GM18526 (cell line): Measurements from ENCODE around the gene IMMP2L.

Source experiments
- POLR2A ChIP-seq: IDR thresholded peaks from 3 replicates; pipeline ENCODE4 v1.6.1; 2011; ENCODE audit not compliant: insufficient read length; ENCODE audit errors: extremely low read depth

Gene IMMP2L

DNA sequence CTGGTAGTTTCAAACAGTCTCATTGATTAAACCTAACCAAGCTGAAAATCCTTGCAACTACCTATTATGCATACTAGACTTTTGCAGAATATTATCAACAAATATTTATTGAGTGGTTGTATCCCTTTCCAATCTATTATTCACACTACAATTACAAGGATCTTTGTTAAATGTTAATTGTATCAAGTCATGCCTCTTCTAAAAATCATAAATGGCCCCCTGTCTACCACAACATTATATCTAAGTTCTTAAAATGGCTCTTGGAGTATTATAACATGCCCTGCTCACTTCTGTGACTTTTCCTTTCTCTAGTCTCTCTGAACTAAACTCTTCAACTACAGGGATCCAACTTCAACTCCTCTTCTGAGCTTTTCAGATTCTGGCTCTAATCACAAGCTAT lies 219.3 kb downstream of the IMMP2L start:
- no peak for TF ChIP-seq POLR2A

DNA sequence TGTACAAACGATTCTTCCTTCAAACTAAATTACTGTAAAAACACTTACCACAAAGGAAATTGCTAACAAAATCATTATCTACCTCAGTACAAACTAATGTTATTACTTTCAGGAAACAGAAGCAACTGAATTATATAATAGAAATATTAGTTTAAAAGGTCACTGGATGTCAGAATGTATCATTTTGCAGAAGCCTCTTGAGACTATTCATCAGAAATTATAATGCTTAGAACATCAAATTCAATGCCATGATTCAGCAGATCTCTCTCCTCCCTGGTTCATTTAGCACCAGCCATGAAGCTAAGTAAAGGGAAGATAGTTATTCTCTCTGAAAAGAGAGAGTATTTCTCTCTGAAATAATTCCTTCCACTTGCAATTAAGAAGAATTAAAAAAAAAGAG lies 223.3 kb downstream of the IMMP2L start:
- no peak for TF ChIP-seq POLR2A

DNA sequence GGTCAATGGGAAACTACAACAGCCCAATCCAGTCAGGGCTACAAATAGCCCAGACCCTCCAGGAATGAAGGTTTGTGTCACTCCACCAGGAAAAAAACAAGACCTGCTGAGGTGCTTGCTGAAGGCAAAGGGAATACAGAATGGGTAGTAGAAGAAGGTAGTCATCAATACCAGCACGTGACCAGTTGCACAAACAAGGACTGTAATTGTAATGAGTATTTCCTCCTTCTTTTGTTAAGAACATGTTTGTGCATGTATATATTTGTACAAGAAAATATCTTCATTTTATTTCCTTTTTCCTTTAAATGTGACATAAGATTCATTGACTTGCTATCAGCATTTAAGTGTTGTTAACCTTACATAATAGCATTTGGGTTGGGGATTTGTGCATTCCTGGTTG lies 229.3 kb downstream of the IMMP2L start:
- no peak for TF ChIP-seq POLR2A

DNA sequence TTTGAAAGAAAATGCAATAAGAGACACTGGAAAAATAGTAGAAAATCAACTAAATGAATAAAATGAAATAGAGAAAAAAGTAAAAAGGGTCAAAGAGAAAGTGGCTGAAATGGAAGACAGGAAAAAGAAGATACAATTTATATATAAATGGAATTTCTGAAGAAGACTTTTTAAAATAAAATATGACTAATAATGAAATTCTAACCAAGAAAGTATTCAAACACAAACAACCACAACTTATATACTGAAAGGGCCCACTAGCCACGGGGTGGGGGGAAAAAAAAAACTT lies 232.1 kb downstream of the IMMP2L start:
- no peak for TF ChIP-seq POLR2A

DNA sequence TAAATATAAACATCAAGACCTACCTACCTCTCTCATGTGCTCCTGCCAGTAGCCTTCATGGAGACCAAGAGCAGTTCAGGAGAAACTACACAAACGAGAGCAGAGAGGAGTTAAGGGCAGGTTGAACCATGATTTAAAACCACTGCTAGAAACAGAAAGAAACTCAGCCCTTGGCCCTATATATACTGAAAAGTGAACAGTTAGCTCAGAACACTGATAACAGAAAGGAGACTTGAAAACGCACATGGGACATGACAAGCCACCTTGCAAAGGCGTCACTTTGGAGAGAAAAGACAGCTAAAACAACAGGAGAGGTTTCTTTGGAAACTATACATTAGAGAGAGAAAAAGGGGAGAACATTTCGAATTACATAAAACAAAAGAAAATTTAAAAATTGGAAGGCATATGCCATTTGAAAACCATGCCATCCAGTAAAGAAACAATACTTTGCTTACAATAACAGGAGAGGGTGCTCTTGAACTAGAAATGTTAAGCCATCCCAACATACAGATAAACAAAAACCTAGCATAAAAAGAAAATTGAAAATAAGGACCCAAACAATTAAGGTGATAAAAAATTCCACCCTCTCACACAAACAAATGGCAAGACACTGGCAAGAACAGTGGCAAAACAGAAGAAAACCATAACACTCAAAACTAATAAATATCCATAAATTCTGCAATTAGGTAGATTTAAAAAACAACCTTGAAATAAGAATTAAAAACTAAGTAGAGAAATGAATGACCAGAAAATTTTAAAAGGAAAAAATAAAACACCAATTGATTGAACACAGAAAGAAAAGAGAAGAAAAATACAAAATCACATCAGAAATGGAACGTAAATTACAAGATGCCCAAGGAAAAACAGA lies 232.7 kb downstream of the IMMP2L start:
- TF ChIP-seq POLR2A, result no peak

DNA sequence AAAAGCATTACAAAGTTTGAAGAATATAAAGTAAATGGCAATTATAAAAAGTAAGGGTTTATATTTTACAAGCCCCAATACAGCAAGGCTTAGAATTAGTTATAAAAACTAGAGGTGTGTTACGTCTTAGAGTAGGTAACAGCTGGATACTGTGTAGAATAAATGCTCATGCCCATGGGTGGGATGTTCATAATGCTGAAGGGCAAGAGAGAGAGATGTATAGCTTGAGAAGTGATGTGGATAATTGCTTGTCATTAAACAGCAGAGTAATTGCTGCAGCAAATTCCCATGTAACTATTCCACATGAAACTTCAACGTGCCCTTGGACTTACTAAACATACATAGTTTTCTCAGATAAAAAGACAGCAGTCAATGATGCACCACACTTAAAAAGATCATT lies 233.8 kb downstream of the IMMP2L start:
- no peak for TF ChIP-seq POLR2A

DNA sequence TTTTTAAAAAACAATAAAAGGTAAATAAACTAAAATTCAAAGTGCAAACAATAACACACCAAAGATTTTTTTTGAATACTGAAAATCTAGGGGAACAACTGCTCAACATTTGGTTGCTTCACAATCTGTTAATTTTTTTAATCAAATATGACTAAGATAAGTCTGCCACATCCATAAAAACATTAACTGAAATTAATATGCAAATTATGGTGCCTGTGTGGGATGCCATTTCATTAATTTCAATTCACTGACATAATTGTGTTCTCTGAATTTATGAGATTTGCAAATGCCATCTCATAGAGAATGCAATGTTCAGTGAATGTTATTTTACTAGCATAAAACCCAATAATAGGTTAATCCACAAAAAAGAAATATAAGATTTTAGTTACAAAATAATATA lies 237.5 kb downstream of the IMMP2L start:
- no peak for TF ChIP-seq POLR2A

DNA sequence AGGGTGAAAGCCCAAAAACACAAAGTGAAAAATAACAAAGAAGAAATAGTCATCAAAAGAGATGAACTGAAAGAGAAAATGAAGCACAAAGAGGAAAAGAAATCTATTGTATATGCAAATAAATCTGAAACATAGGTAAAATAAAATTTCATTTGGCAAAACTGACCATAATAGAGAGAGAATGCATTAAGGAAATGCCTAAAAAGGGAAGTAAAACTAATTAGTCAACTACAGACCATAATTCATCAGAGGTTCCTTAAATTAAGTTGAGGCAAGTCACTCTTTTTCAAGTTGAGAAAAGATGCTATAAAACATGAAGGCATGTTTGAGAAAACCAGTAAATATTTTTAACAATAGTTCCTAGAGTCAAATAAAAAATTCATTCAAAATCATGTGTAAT lies 238.1 kb downstream of the IMMP2L start:
- TF ChIP-seq POLR2A, result no peak

DNA sequence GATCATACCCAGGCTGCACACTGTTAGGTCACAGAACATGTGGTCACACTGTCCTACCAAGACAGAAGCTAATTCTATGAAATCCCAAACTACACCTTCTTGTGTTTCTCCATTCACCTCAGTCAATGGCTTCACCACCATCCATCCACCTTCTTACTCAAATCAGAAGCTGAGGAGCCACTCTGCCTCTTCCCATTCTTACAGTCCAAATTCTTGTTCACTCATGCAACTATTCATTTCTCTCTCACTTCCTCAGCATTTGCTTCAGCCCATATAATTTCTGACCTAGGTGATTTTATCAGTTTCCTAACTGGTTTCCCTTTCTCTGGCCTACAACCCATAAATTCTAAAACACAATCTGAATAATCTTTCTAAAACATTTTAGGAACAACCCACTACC lies 242.2 kb downstream of the IMMP2L start:
- no peak for TF ChIP-seq POLR2A

DNA sequence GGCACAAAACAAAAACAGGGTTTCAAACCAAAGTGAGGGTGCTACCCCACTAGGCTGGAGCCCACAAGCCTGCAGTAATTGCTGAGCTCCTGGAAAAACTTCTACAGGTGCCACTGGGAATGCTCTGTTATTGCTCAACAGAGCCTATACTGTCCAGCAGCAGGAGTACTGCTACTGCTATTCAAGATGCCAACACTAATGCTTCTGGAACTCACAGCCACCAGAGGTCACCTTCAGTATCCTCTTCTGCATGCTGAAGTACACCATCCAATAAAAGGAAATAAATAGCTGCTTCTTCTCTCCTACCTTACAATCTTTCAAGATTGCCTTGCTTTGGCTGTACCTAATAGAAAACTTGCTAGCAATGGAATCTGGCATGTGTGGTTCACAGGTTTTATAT lies 249.3 kb downstream of the IMMP2L start:
- TF ChIP-seq POLR2A, result no peak

DNA sequence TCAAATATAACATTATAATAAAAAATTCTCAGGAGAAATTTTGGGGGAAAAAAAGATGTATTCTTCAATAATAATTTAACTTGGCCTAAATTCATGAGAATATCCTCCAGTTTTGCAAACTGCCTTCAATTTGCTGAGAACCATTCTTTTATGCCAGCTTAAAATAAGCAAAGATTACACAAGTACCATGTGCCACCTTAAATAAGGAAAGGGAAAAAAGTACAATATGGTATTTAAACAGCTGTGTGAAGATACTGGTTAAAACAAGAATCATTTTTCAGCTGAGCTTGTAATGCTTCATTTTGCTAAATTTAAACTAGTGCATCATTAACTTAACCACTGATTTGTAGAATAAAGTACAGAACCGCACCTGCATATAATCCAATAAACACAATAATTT lies 253.6 kb downstream of the IMMP2L start:
- no peak for TF ChIP-seq POLR2A

DNA sequence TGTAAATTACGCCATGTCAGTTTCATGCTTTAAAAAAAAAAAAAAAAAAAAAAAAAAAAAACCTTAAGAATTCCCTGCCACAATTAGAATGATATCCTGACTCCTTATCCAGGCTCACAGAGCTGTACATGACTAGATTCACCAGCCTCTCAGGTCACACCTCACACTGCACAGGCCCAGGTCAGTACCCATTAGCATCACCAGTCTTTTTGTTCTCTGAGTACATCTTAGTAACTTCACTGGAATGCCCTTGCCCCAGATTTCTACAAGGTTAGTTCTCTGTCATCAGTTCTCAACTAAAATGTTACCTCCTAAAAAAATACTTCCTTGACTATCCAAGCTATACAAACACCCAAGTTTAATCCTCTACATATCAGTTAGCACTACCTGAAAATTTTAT lies 260.4 kb downstream of the IMMP2L start:
- no peak for TF ChIP-seq POLR2A

DNA sequence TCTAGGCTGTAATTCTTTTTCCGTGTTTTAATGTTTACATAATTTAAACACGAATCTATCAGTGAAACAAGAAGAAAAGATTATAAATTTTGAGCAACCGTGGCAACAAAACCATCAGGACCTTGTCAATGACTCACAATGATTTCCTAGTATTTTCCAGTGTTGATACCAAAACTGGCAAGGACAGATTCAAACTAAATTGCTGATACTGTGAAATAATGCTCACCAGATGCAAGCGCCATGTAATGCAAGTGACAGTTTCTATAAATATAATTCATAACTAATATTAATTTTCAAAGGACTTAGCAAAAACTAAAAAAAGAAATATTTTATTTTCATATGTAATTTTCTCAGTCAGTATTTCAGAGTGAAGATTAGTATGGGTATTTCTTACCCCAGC lies 267.8 kb downstream of the IMMP2L start:
- TF ChIP-seq POLR2A, result no peak

DNA sequence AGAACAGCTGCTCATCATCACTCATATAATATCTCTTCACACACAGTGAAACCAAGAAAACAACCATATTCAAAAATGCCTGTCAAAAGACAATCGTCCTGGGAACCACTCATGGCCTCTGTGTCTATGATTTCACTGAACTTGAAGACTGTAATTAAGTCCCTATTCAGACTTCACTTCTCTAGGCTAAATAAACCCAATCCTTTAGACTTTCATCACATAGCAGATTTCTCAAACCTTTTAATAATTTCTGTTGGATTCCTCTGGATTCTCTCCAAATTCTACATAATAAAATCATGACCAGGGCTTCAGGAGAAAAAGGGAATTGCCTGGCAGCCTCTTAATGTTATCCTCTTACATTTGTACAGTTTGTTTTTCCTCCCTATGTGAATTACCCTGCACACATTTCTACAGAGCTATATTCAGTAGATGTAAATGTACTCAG lies 270.2 kb downstream of the IMMP2L start:
- TF ChIP-seq POLR2A, result no peak

DNA sequence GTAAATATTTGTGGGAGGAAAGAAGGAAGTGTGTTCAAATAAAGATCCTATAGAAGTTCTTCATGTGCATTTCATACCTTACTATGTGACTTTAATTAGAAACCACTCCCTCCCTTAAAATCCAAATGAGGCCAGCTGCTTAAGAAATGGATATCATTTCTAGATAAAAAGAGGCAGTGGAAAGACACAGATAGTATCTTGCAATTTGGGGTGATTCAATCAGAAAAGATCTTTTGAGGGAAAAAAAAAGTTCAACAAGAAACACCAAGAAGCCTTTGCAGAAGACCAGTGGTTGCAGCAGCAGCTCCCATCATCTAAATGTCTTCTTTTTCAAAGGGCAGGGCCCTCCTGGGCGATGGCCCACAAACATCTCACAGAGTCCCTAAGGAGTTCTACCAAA lies 271.3 kb downstream of the IMMP2L start:
- no peak for TF ChIP-seq POLR2A

DNA sequence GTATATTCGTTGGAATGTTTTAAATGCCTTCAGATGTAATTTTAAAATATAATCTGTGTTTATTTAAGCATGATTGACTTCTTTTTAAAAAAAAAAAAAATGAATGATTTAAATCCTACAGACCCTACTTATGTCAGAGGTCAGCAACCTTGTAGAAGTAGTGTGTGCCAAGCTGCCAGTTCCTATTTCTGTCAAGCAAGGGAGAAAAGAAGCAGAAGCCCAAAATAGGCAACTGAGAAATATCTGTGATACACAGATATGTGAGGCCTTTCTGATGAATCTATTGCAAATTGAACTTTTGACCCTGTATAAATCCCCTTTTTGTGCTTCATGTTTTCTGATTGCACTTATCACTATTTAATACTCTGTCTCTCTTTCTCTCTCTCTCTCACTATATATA lies 271.9 kb downstream of the IMMP2L start:
- no peak for TF ChIP-seq POLR2A

DNA sequence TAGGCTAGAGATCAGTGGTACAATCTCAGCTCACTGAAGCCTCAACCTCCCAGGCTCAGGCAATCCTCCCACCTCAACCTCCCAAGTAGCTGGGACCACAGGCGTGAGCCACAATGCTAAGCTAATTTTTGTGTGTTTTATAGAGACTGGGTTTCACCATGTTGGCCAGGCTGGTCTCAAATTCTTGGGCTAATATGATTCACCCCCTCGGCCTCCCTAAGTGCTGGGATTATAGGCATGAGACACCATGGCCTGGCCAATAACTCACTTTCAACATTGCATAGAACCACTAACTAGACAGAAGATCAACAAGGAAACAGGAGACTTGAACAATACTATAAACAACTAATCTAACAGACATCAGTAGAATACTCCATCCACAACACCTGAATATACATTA lies 279.7 kb downstream of the IMMP2L start:
- TF ChIP-seq POLR2A, result no peak

DNA sequence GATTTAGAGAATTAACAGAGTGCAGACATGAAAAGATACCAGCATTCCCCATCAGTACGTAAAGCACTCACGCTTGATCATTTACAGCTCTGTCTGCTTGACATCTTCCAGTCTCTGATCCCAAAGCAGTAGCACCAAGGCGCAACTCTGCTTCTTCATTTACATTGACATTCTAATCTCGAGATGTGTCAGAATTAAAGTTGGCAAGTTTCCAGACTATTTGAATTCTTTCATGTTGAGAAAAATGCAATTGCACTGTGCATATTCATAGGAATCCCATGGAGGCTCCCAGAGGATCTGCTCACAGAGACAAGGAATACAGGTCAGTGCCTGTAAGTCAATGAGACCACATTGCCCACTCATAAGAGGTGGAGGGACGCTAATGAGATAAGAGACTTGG lies 287.4 kb downstream of the IMMP2L start:
- TF ChIP-seq POLR2A, result no peak

DNA sequence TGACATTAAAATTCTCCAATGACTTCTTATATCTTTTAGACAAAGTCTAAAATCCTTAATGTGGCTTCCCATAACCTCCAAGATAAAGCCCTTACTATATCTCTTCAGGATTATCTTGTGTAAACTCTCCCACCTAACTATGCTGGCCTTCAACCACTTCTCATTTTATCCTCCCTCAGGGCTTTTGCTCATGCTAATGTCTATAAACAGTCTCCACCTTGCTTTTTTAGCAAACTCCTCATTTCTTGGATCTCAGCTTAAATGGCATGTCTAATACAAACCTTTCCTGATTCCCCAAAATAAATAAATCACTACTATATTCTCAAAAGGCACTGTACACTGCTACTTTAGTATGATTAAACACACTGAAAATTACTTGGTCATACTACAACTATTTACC lies 290.2 kb downstream of the IMMP2L start:
- TF ChIP-seq POLR2A, result no peak
